Measurements from ENCODE around the gene ATG9A.

Gene ATG9A

GRCh38 chr2:219244789-219245147 lies 15.3 kb upstream of the ATG9A start:
- Histone ChIP-seq H3K4me1 (ENCODE audit: low read length) (peaks cover 38% of the 10 kb centered on the region), H3K9me2 (replicated peaks; ENCODE audit: insufficient read depth, low read length) (no peaks in the 10 kb centered on the region), H3F3A (ENCODE audit: insufficient read depth, low read length) (peaks cover 24% of the 10 kb centered on the region), H3K36me3 (replicated peaks; ENCODE audit: insufficient read depth, low read length) (no peaks in the 10 kb centered on the region), H3K4me2 (ENCODE audit: low read depth, low read length) (peak overlapping the region; percentile 94), H3K9ac (ENCODE audit: low read length) (peak overlapping the region; percentile 93), H2AFZ (ENCODE audit: low read length) (peak overlapping the region; percentile 57), H3K9me3 (replicated peaks; ENCODE audit: insufficient read depth, low read length) (no peaks in the 10 kb centered on the region), H3K27me3 (replicated peaks; ENCODE audit: insufficient read depth, low read length) (no peaks in the 10 kb centered on the region), H3K79me2 (ENCODE audit: low read length) (peaks cover 28% of the 10 kb centered on the region), H3K4me3 (ENCODE audit: low read length) (peak overlapping the region; percentile 89), H3K27ac (ENCODE audit: low read length) (peak overlapping the region; percentile 62; the same call in 1 of the 2 replicates), H4K20me1 (ENCODE audit: insufficient read depth, low read length) (no peaks in the 10 kb centered on the region)
- DNase-seq: no peak
- TF ChIP-seq CTCF (IDR thresholded peaks at IDR 0.05; ENCODE audit: low read length) (no peak), EZH2phosphoT487 (IDR thresholded peaks at IDR 0.05; ENCODE audit: low read length) (no peak), EZH2 (optimal IDR thresholded peaks at IDR 0.05; ENCODE audit: low read depth, low read length) (no peak)

GRCh38 chr2:219243291-219243761 lies 13.9 kb upstream of the ATG9A start:
- H3K27ac ChIP-seq (ENCODE audit: low read length): no peak overlapping the region
- H3K4me3 ChIP-seq (ENCODE audit: low read length): no peak overlapping the region
- H2AFZ ChIP-seq (ENCODE audit: low read length): no peak overlapping the region
- no peak overlapping the region for H3K9ac ChIP-seq (ENCODE audit: low read length)
- H3K79me2 ChIP-seq (ENCODE audit: low read length): peaks cover 19% of the 10 kb centered on the region
- no peak for DNase-seq
- peaks cover 10% of the 10 kb centered on the region for H3F3A ChIP-seq (ENCODE audit: insufficient read depth, low read length)
- H3K9me2 ChIP-seq (replicated peaks; ENCODE audit: insufficient read depth, low read length): no peaks in the 10 kb centered on the region
- H3K36me3 ChIP-seq (replicated peaks; ENCODE audit: insufficient read depth, low read length): no peaks in the 10 kb centered on the region
- H3K9me3 ChIP-seq (replicated peaks; ENCODE audit: insufficient read depth, low read length): no peaks in the 10 kb centered on the region
- no peaks in the 10 kb centered on the region for H3K27me3 ChIP-seq (replicated peaks; ENCODE audit: insufficient read depth, low read length)
- TF ChIP-seq CTCF (IDR thresholded peaks at IDR 0.05; ENCODE audit: low read length) (no peak), EZH2 (optimal IDR thresholded peaks at IDR 0.05; ENCODE audit: low read depth, low read length) (no peak), EZH2phosphoT487 (IDR thresholded peaks at IDR 0.05; ENCODE audit: low read length) (no peak)
- peaks cover 24% of the 10 kb centered on the region for H3K4me1 ChIP-seq (ENCODE audit: low read length)
- H3K4me2 ChIP-seq (ENCODE audit: low read depth, low read length): no peak overlapping the region
- no peaks in the 10 kb centered on the region for H4K20me1 ChIP-seq (ENCODE audit: insufficient read depth, low read length)

- Histone ChIP-seq H2AFZ (ENCODE audit: low read length) (no peak overlapping the region), H3K36me3 (replicated peaks; ENCODE audit: insufficient read depth, low read length) (peaks cover 22% of the 10 kb centered on the region; the same call in 1 of the 2 replicates), H4K20me1 (ENCODE audit: insufficient read depth, low read length) (no peaks in the 10 kb centered on the region), H3K27me3 (replicated peaks; ENCODE audit: insufficient read depth, low read length) (no peaks in the 10 kb centered on the region), H3K27ac (ENCODE audit: low read length) (no peak overlapping the region), H3K4me1 (ENCODE audit: low read length) (no peaks in the 10 kb centered on the region), H3K9ac (ENCODE audit: low read length) (no peak overlapping the region), H3K9me2 (replicated peaks; ENCODE audit: insufficient read depth, low read length) (no peaks in the 10 kb centered on the region), H3K4me3 (ENCODE audit: low read length) (no peak overlapping the region), H3F3A (ENCODE audit: insufficient read depth, low read length) (peaks cover 9% of the 10 kb centered on the region), H3K79me2 (ENCODE audit: low read length) (peaks cover 38% of the 10 kb centered on the region), H3K4me2 (ENCODE audit: low read depth, low read length) (no peak overlapping the region), H3K9me3 (replicated peaks; ENCODE audit: insufficient read depth, low read length) (no peaks in the 10 kb centered on the region)
- no peak for TF ChIP-seq CTCF (IDR thresholded peaks at IDR 0.05; ENCODE audit: low read length)
- no peak for TF ChIP-seq EZH2 (optimal IDR thresholded peaks at IDR 0.05; ENCODE audit: low read depth, low read length)
- no peak for TF ChIP-seq EZH2phosphoT487 (IDR thresholded peaks at IDR 0.05; ENCODE audit: low read length)
- DNase-seq: no peak
These were observed 4.9 kb upstream of the ATG9A start for GRCh38 chr2:219234331-219234730.

Measured in MM.1S (cell line).